Adrenal gland (tissue), 5 donors: ENCODE results near the gene PRKG1.

Source experiments
- POLR2A ChIP-seq, 2 donors: fragments of 450-650 bp; IDR thresholded peaks; one replicate each; pipeline ENCODE4 v1.6.1; 2017; ENCODE audit warnings: antibody characterized with exemption in 2 of 2, mild to moderate bottlenecking in 2 of 2, moderate library complexity in 1 of 2
- TF ChIP-seq, protein P1 (sequence below), 6 experiments: fragments of 450-650 bp in 4 of 6; fragments of 200-600 bp in 2 of 6; sonication (generic) in 1 of 6; IDR thresholded peaks; 1 replicate in 5 of 6; 2 replicates in 1 of 6; pipeline versions ENCODE4 v1.5.1 to v1.8.0; 2016 to 2021; ENCODE audit warnings: antibody characterized with exemption in 6 of 6, mild to moderate bottlenecking in 2 of 6, moderate library complexity in 1 of 6
- donor health status: DM: no; HTN: no; CAD: no.

DNA sequence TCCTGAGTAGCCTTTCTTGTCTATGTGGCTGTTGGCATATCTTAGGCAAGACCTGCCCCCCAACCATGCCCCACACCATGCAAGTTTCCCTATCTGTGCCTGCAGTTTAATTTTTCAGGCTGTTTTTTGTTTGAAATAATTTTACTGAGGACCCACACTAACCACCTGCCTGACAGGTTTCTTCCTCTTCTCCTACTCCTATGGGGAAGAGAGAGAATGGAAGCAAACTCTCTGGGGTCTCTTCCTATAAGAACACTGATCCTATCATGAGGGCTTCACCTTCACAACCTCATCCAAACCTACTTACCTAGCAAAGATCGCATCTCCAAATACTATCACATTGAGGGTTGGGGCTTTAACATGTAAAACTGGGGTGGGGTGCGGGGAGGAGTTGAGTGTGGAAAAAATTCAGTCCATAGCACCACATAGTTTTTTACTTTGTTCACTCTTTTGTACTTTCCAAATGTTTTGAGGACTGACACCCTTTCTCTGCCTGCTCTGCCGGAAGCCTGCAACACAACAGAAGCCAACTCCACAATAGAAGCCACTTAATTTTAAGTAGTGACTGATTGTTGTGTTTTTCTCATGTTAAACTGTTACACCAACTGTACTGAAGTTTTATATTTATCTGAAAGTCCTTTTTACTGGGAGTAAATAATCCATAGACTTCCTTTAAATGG, 692.3 kb downstream of the PRKG1 start:
- TF ChIP-seq, protein P1, sequence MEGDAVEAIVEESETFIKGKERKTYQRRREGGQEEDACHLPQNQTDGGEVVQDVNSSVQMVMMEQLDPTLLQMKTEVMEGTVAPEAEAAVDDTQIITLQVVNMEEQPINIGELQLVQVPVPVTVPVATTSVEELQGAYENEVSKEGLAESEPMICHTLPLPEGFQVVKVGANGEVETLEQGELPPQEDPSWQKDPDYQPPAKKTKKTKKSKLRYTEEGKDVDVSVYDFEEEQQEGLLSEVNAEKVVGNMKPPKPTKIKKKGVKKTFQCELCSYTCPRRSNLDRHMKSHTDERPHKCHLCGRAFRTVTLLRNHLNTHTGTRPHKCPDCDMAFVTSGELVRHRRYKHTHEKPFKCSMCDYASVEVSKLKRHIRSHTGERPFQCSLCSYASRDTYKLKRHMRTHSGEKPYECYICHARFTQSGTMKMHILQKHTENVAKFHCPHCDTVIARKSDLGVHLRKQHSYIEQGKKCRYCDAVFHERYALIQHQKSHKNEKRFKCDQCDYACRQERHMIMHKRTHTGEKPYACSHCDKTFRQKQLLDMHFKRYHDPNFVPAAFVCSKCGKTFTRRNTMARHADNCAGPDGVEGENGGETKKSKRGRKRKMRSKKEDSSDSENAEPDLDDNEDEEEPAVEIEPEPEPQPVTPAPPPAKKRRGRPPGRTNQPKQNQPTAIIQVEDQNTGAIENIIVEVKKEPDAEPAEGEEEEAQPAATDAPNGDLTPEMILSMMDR (IDR thresholded peaks at IDR 0.05), result no peak
- no peak for TF ChIP-seq POLR2A (IDR thresholded peaks at IDR 0.05)
